K562 (cell line): ENCODE results near the gene COL5A1. TPM values are rescaled to one million over a fixed set of nuclear protein-coding genes. Genes with fewer than 3 reads are reported as not detected.

Experiments
- ATAC-seq: fragments of 200-7000 bp; cut with Tn5 transposase; 3 replicates; pipeline ENCODE4 v1.9.1; 2020; ENCODE audit warnings: moderate library complexity
- BruUV-seq: library from RNA; stranded (reverse); fragments of 400-500 nt; replicated peaks from 2 replicates; lab custom pipeline; 2021; lab: Mats Ljungman, UMichigan
- CTCF ChIA-PET: fragments of 300-600 bp; formaldehyde crosslinking; extraction: SDS; loops from one replicate; lab custom pipeline; 2021; ENCODE audit warnings: low intra/inter-chr PET ratio; lab: Yijun Ruan, JAX
- POLR2A ChIA-PET: fragments of 300-600, 350-650 bp; sonication (Branson Sonifier 250); formaldehyde crosslinking; extraction: SDS; loops from one replicate; lab custom pipeline; 2021; ENCODE audit warnings: antibody characterized with exemption, inconsistent platforms; lab: Yijun Ruan, JAX
- DNase-seq, 4 experiments: peaks; one replicate each; pipeline versions ENCODE4 v3.0.0 to v3.0.0-alpha.2; 2011 to 2018; ENCODE audit warnings: low spot score in 3 of 4, mixed read lengths in 3 of 4; ENCODE audit errors: extremely low read depth in 1 of 4
- FAIRE-seq: peaks from 2 replicates; lab custom pipeline; 2011; peaks lifted over from hg19 to GRCh38; lab: Jason Lieb, UNC
- H2AFZ ChIP-seq: 2 replicates; pipeline ENCODE4 v1.6.0; 2011; ENCODE audit warnings: low read depth, low read length, control low read depth, inconsistent platforms
- H3K27ac ChIP-seq: fragments of 200-600 bp; 3 replicates; pipeline ENCODE4 v1.8.0; 2011; ENCODE audit warnings: low read depth, mild to moderate bottlenecking, control low read depth, inconsistent platforms, low read length, moderate library complexity, mixed read lengths; ENCODE audit errors: extremely low read depth
- H3K27me3 ChIP-seq, 2 experiments: fragments of 300-600 bp in 1 of 2; 2 replicates in 1 of 2; 3 replicates in 1 of 2; pipeline versions ENCODE4 v1.6.0 to v1.8.0; 2011; ENCODE audit warnings: inconsistent platforms in 2 of 2, low read length in 2 of 2, mild to moderate bottlenecking in 1 of 2, mixed read lengths in 1 of 2, moderate library complexity in 1 of 2; ENCODE audit not compliant: control insufficient read depth in 2 of 2, insufficient read depth in 2 of 2
- H3K36me3 ChIP-seq: fragments of 300-600 bp; 3 replicates; pipeline ENCODE4 v1.8.0; 2011; ENCODE audit warnings: mild to moderate bottlenecking, low read length, inconsistent platforms; ENCODE audit not compliant: control insufficient read depth, insufficient read depth
- H3K4me1 ChIP-seq, 2 experiments: fragments of 200-600 bp in 1 of 2; replicated peaks in 1 of 2; 2 replicates in 1 of 2; 3 replicates in 1 of 2; pipeline versions ENCODE4 v1.5.1 to v1.8.0; 2011; ENCODE audit warnings: inconsistent platforms in 2 of 2, low read length in 2 of 2, mild to moderate bottlenecking in 1 of 2, mixed read lengths in 1 of 2, moderate library complexity in 1 of 2; ENCODE audit not compliant: control insufficient read depth in 2 of 2, insufficient read depth in 2 of 2
- H3K4me2 ChIP-seq: 2 replicates; pipeline ENCODE4 v1.6.1; 2011; ENCODE audit warnings: low read length, control low read depth, inconsistent platforms, mixed read lengths; ENCODE audit not compliant: insufficient read depth
- H3K4me3 ChIP-seq: fragments of 200-600 bp; sonication (generic), shearing (Covaris generic); 2 replicates; pipeline ENCODE4 v1.5.1; 2016; ENCODE audit warnings: control low read depth, inconsistent platforms
- H3K79me2 ChIP-seq: fragments of 200-600 bp; 3 replicates; pipeline ENCODE4 v1.8.0; 2011; ENCODE audit warnings: low read length, inconsistent platforms; ENCODE audit not compliant: control insufficient read depth, insufficient read depth
- H3K9ac ChIP-seq, 2 experiments: 2 replicates each; pipeline versions ENCODE4 v1.6.0 to v1.6.1; 2011; ENCODE audit warnings: low read depth in 2 of 2, low read length in 2 of 2, control low read depth in 1 of 2, inconsistent platforms in 1 of 2, mild to moderate bottlenecking in 1 of 2, mixed read lengths in 1 of 2; ENCODE audit not compliant: insufficient read depth in 1 of 2
- H3K9me1 ChIP-seq: one replicate; pipeline ENCODE4 v1.6.0; 2011; ENCODE audit warnings: inconsistent platforms, mild to moderate bottlenecking, low read length, moderate library complexity; ENCODE audit not compliant: control insufficient read depth, insufficient read depth
- H3K9me3 ChIP-seq: replicated peaks from 2 replicates; pipeline ENCODE4 v1.5.1; 2011; ENCODE audit warnings: low read depth, low read length, inconsistent platforms; ENCODE audit not compliant: control insufficient read depth, insufficient read depth
- H4K20me1 ChIP-seq: replicated peaks from 2 replicates; pipeline ENCODE4 v1.6.1; 2011; ENCODE audit warnings: low read length, inconsistent platforms, mixed read lengths; ENCODE audit not compliant: control insufficient read depth, insufficient read depth
- HMBOX1 ChIP-seq: sonication (generic); IDR thresholded peaks from 2 replicates; pipeline ENCODE4 v1.6.1; 2016
- KAT8 ChIP-seq: fragments of 450-650 bp; IDR thresholded peaks from 2 replicates; pipeline ENCODE4 v1.6.1; 2016; ENCODE audit warnings: low read depth, mild to moderate bottlenecking
- MNT ChIP-seq, 2 experiments: fragments of 450-650 bp; conservative IDR thresholded peaks; 2 replicates each; pipeline ENCODE4 v1.6.1; 2017; ENCODE audit warnings: mild to moderate bottlenecking in 2 of 2, moderate library complexity in 2 of 2
- RBM34 ChIP-seq: fragments of 200-400 bp; formaldehyde crosslinking; IDR thresholded peaks from 2 replicates; pipeline ENCODE4 v1.6.1; 2018; ENCODE audit warnings: low read length, borderline replicate concordance; ENCODE audit not compliant: insufficient read depth
- ZC3H11A ChIP-seq: IDR thresholded peaks from 2 replicates; pipeline ENCODE4 v1.6.1; 2012; ENCODE audit warnings: low read depth, low read length, improper control_type of control experiment
- ZNF354B ChIP-seq: fragments of 250-450 bp; sonication (Bioruptor Pico); IDR thresholded peaks from 2 replicates; pipeline ENCODE4 v1.4.0; 2020
- WGBS: fragments of 100-300 bp; shearing (Covaris generic); methylation state at CpG from one replicate; pipeline ENCODE4 v1.1.6; 2016; ENCODE audit warnings: low coverage, mixed read lengths; ENCODE audit not compliant: insufficient coverage; ENCODE audit errors: missing lambda C conversion rate; 5-methylcytosine and 5-hydroxymethylcytosine counted together
- in situ Hi-C: fragments of 300-500 bp; cut with MboI; formaldehyde crosslinking; loops from 4 replicates; pipeline ENCODE4 v1.15.0; 2018; ENCODE audit warnings: inconsistent platforms, mixed read lengths
- intact Hi-C: fragments of 100-400 bp; cut with micrococcal nuclease; formaldehyde crosslinking; loops from 2 replicates; pipeline ENCODE4 v1.14.2; 2022
- polyA plus RNA-seq, 8 experiments: library from polyadenylated mRNA; depleted of rRNA in 4 of 8; stranded (reverse) in 5 of 8; unstranded in 3 of 8; fragments of >200 nt; fragmentation: Nextera tagmentation in 2 of 8; fragmentation: Illumina TruSeq in 1 of 8; extraction: Ambion mirVana in 2 of 8; extraction: Trizol in 1 of 8; gene quantifications; 2 replicates each; pipeline versions ENCODE4 v1.2.1 to v1.2.3, GENCODE V29; 2011 to 2014; ENCODE audit warnings: inconsistent platforms in 1 of 8, missing spikeins in 1 of 8
- total RNA-seq, 7 experiments: library from RNA; depleted of rRNA in 6 of 7; stranded (reverse); fragments of >200 nt in 6 of 7; fragmentation: Illumina TruSeq in 2 of 7; extraction: Trizol in 2 of 7; gene quantifications; 2 replicates each; pipeline versions ENCODE4 v1.2.1 to v1.2.3, GENCODE V29; 2011 to 2021; ENCODE audit warnings: low replicate concordance in 1 of 7
- TF ChIP-seq, protein P1 (sequence below): fragments of 250-450 bp; sonication (Bioruptor Pico); IDR thresholded peaks from 2 replicates; pipeline ENCODE4 v1.4.0; 2020; ENCODE audit warnings: mild to moderate bottlenecking, moderate library complexity

Gene COL5A1
- total and polyA plus RNA-seq, 9 of the 15 experiments (the other 6 are each of a cell fraction or from before 2014, with no cell fraction given) = under 0.01 to 0.13 (median 0.04) TPM; not detected in 6

GRCh38 chr9:134719331-134719730, 77.7 kb downstream of the COL5A1 start:
- POLR2A ChIA-PET = no interaction called here
- no peaks in the 10 kb centered on the region for H3K36me3 ChIP-seq
- H3K9ac ChIP-seq = no peak overlapping the region
- TF ChIP-seq ZC3H11A (no peak), KAT8 (no peak), HMBOX1 (no peak), RBM34 (no peak), MNT (conservative IDR thresholded peaks at IDR 0.05) (no peak), ZNF354B (CRISPR knock-in tag) (no peak)
- TF ChIP-seq, protein P1, sequence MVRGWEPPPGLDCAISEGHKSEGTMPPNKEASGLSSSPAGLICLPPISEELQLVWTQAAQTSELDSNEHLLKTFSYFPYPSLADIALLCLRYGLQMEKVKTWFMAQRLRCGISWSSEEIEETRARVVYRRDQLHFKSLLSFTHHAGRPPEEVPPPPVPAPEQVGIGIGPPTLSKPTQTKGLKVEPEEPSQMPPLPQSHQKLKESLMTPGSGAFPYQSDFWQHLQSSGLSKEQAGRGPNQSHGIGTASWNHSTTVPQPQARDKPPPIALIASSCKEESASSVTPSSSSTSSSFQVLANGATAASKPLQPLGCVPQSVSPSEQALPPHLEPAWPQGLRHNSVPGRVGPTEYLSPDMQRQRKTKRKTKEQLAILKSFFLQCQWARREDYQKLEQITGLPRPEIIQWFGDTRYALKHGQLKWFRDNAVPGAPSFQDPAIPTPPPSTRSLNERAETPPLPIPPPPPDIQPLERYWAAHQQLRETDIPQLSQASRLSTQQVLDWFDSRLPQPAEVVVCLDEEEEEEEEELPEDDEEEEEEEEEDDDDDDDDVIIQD (CRISPR knock-in tag) = no peak
- FAIRE-seq (no peak), ATAC-seq (no peak), DNase-seq (no peak)
- no peak overlapping the region for H3K4me2 ChIP-seq
- H3K9me3 ChIP-seq = no peaks in the 10 kb centered on the region
- BruUV-seq = no TSS peak
- no peak overlapping the region for H2AFZ ChIP-seq
- H3K9me1 ChIP-seq = no peaks in the 10 kb centered on the region
- CTCF ChIA-PET = no interaction called here
- H3K4me3 ChIP-seq = no peak overlapping the region
- no peaks in the 10 kb centered on the region for H3K79me2 ChIP-seq
- peaks cover 0 to 38% of the 10 kb centered on the region in 2 experiments; a peak in 3 of 5 replicates for H3K27me3 ChIP-seq
- no peaks in the 10 kb centered on the region for H4K20me1 ChIP-seq
- intact Hi-C loops = no loop called here
- no peak overlapping the region; the same call in 2 of the 3 replicates for H3K27ac ChIP-seq
- WGBS = 2% methylated on average over 9 of the region's 11 CpGs
- H3K4me1 ChIP-seq = no peaks in the 10 kb centered on the region
- in situ Hi-C loops = no loop called here
